PFSK-1 (cell line): Measurements from ENCODE around the gene APLN.

ENCODE experiments used
- POLR2AphosphoS5 ChIP-seq: IDR thresholded peaks from 2 replicates; pipeline ENCODE4 v1.6.1; 2012; ENCODE audit warnings: low read depth, mild to moderate bottlenecking, control low read depth, low read length, moderate library complexity
- SIN3A ChIP-seq: IDR thresholded peaks from 2 replicates; pipeline ENCODE4 v1.6.1; 2012; ENCODE audit warnings: mild to moderate bottlenecking, low read length, moderate library complexity, borderline replicate concordance; ENCODE audit not compliant: insufficient read depth
- TF ChIP-seq, protein P1 (sequence below), 2 experiments: IDR thresholded peaks; 2 replicates each; pipeline versions ENCODE4 v1.6.1 to v1.8.0; 2011 to 2012; ENCODE audit warnings: low read depth in 2 of 2, low read length in 2 of 2, control low read depth in 1 of 2, inconsistent platforms in 1 of 2, mild to moderate bottlenecking in 1 of 2, moderate library complexity in 1 of 2; ENCODE audit not compliant: insufficient read depth in 1 of 2

DNA sequence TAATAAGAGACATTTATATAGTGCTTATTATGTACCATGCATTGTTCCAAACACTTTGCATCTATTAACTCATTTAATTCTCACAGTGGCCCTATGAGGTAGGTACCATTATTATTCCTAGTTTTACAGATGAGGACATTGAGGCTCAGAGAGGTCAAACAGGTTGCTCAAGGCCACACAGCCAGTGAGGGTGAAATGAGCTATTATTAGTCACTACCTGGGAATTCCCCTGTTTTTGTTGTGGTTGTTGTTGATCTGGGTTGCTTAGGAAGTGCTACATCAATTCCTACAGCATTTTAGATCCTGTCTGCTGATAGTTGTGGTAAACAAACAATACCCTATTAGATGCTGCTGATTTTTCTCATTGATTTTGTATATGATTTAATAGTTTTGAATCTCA is 41.2 kb downstream of the APLN start:
- TF ChIP-seq POLR2AphosphoS5 (no peak), SIN3A (no peak)
- TF ChIP-seq, protein P1, sequence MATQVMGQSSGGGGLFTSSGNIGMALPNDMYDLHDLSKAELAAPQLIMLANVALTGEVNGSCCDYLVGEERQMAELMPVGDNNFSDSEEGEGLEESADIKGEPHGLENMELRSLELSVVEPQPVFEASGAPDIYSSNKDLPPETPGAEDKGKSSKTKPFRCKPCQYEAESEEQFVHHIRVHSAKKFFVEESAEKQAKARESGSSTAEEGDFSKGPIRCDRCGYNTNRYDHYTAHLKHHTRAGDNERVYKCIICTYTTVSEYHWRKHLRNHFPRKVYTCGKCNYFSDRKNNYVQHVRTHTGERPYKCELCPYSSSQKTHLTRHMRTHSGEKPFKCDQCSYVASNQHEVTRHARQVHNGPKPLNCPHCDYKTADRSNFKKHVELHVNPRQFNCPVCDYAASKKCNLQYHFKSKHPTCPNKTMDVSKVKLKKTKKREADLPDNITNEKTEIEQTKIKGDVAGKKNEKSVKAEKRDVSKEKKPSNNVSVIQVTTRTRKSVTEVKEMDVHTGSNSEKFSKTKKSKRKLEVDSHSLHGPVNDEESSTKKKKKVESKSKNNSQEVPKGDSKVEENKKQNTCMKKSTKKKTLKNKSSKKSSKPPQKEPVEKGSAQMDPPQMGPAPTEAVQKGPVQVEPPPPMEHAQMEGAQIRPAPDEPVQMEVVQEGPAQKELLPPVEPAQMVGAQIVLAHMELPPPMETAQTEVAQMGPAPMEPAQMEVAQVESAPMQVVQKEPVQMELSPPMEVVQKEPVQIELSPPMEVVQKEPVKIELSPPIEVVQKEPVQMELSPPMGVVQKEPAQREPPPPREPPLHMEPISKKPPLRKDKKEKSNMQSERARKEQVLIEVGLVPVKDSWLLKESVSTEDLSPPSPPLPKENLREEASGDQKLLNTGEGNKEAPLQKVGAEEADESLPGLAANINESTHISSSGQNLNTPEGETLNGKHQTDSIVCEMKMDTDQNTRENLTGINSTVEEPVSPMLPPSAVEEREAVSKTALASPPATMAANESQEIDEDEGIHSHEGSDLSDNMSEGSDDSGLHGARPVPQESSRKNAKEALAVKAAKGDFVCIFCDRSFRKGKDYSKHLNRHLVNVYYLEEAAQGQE (IDR thresholded peaks at IDR 0.05; ENCODE audit: insufficient read depth in 1 of 2, low read depth in 2 of 2, low read length in 2 of 2), result no peak
